Heart left ventricle (tissue), 13 donors: ENCODE measurements around the gene ZNF100.

Experiments used
- POLR2A ChIP-seq, 2 donors: fragments of 450-650 bp; IDR thresholded peaks; one replicate each; pipeline ENCODE4 v1.6.1; 2017; ENCODE audit warnings: antibody characterized with exemption in 2 of 2, mild to moderate bottlenecking in 2 of 2, moderate library complexity in 2 of 2
- TF ChIP-seq, protein P1 (sequence below), 12 donors: fragments of 200-600 bp; sonication (generic) in 4 of 12; IDR thresholded peaks; one replicate each; pipeline versions ENCODE4 v1.5.0 to v1.8.0; 2018 to 2022; ENCODE audit warnings: antibody characterized with exemption in 12 of 12, mild to moderate bottlenecking in 5 of 12
- donor health status: ischemic (EF 13 %, LVEDD 7.1; RV severe dilation, severe dysfunction).
- donor health status: DM: no; HTN: yes; CAD: no.
- donor health status: DM: no; HTN: no; CAD: no.
- donor health status: ischemic (EF 25% LVEDD 6.9; RV normal size, moderate dysfunction).
- donor health status: ischemic (EF 25% LVEDD 5.7; RV mildly dilated, moderate dysfunction).
- donor health status: ischemic (EF 35%, LVEDD 5.7; RV mildly dilated, moderate dysfunction).
- donor health status: nonischemic (EF 11% LVEDD 7.7; RV severe dilation, severe dysfunction).
- donor health status: DM: yes; HTN: yes; CAD: no.
- donor health status: PGD.
- donor health status: ischemic (EF 29% LVEDD 5.4; RV normal size, mild dysfunction).
- donor health status: nonischemic (EF 23%, LVEDD 6.1; RV moderate dilation, normal function).

DNA sequence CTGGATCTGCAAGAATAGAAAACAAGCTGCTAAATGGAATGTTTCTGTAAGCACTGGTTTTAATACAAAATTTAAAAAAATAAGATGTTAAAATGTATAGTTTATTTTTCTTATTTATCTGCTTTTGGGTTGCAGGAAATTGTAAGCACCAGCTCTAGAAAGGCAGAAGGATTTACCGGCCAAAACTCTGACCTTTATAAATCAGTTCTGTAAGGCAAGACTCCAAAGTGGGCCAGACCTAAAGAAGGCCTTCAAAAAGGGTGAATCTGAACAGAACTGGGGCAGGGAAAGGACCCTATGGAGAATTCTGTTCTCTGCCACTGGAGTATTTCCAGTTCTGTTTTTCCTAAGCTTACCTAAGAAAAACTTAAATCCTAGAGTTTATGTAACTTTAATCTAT lies 19.3 kb downstream of the ZNF100 start:
- TF ChIP-seq, protein P1, sequence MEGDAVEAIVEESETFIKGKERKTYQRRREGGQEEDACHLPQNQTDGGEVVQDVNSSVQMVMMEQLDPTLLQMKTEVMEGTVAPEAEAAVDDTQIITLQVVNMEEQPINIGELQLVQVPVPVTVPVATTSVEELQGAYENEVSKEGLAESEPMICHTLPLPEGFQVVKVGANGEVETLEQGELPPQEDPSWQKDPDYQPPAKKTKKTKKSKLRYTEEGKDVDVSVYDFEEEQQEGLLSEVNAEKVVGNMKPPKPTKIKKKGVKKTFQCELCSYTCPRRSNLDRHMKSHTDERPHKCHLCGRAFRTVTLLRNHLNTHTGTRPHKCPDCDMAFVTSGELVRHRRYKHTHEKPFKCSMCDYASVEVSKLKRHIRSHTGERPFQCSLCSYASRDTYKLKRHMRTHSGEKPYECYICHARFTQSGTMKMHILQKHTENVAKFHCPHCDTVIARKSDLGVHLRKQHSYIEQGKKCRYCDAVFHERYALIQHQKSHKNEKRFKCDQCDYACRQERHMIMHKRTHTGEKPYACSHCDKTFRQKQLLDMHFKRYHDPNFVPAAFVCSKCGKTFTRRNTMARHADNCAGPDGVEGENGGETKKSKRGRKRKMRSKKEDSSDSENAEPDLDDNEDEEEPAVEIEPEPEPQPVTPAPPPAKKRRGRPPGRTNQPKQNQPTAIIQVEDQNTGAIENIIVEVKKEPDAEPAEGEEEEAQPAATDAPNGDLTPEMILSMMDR (IDR thresholded peaks at IDR 0.05): no peak
- no peak for TF ChIP-seq POLR2A (IDR thresholded peaks at IDR 0.05)
